ENCODE data around the gene NFAT5. TPM values are rescaled to one million over a fixed set of nuclear protein-coding genes. Genes with fewer than 3 reads are reported as not detected.

Gene NFAT5
- polyA plus RNA-seq, 3 donors: 2.4 to 6.9 (median 2.5) TPM

GRCh38 chr16:69724981-69725479 lies 159.3 kb downstream of the NFAT5 start:
- Mint-ChIP-seq H3K27ac (peak overlapping the region in 3 of 7 donors; percentile 26 to 68 (median 51)), H3K4me1 (peaks cover 30% of the 10 kb centered on the region), H3K27me3 (ENCODE audit: low read depth in 3 of 3) (peaks cover 1 to 2% (median 1%) of the 10 kb centered on the region in 3 donors), H3K36me3 (no peaks in the 10 kb centered on the region), H3K9me3 (no peaks in the 10 kb centered on the region), H3K4me3 (no peak overlapping the region)
- Histone ChIP-seq H3K9me3 (replicated peaks in 1 of 2; ENCODE audit: control insufficient read depth in 1 of 2, insufficient read depth in 1 of 2, low read length in 2 of 2) (no peaks in the 10 kb centered on the region), H3K4me3 (replicated peaks in 1 of 3; ENCODE audit: low read depth in 2 of 3, low read length in 3 of 3) (no peak overlapping the region), H3K4me2 (replicated peaks; ENCODE audit: extremely low read depth, low read length, poor library complexity, severe bottlenecking) (no peak overlapping the region), H4K20me1 (ENCODE audit: insufficient read depth, low read length) (no peaks in the 10 kb centered on the region), H3K27ac (ENCODE audit: low read depth in 1 of 2, low read length in 2 of 2) (no peak overlapping the region), H3K27me3 (ENCODE audit: control insufficient read depth in 2 of 2, insufficient read depth in 2 of 2, low read length in 2 of 2) (no peaks in the 10 kb centered on the region), H3K9ac (ENCODE audit: insufficient read depth, low read length, poor library complexity, severe bottlenecking) (no peak overlapping the region), H3K4me1 (ENCODE audit: control insufficient read depth in 1 of 2, insufficient read depth in 2 of 2, low read length in 2 of 2) (peaks cover 23 to 31% of the 10 kb centered on the region in 2 donors), H2AFZ (ENCODE audit: insufficient read depth, low read depth, low read length, poor library complexity, severe bottlenecking) (peak overlapping the region; percentile 68), H3K36me3 (replicated peaks in 1 of 2; ENCODE audit: control insufficient read depth in 1 of 2, insufficient read depth in 2 of 2, low read length in 2 of 2) (no peaks in the 10 kb centered on the region), H3K79me2 (ENCODE audit: insufficient read depth, low read length) (no peaks in the 10 kb centered on the region)
- TF ChIP-seq CTCF (IDR thresholded peaks at IDR 0.05): no peak
- WGBS (ENCODE audit: insufficient coverage): 50% methylated on average over 6 of the region's 6 CpGs
- DNase-seq: peak in 1 of 3 donors; percentile 15
- intact Hi-C loops (cut with micrococcal nuclease): no loop called here

- Mint-ChIP-seq H3K27me3 (ENCODE audit: low read depth in 3 of 3) (peaks cover 1 to 2% (median 1%) of the 10 kb centered on the region in 3 donors), H3K36me3 (no peaks in the 10 kb centered on the region), H3K27ac (peak overlapping the region in 6 of 7 donors; percentile 26 to 95 (median 90)), H3K4me3 (peak overlapping the region; percentile 91 to 98), H3K9me3 (no peaks in the 10 kb centered on the region), H3K4me1 (peaks cover 30% of the 10 kb centered on the region)
- DNase-seq: no peak
- intact Hi-C loops (cut with micrococcal nuclease): no loop called here
- 86% methylated on average over 23 of the region's 32 CpGs for WGBS (ENCODE audit: insufficient coverage)
- H3K9me3 ChIP-seq (replicated peaks in 1 of 2; ENCODE audit: control insufficient read depth in 1 of 2, insufficient read depth in 1 of 2, low read length in 2 of 2): no peaks in the 10 kb centered on the region
- H3K4me1 ChIP-seq (ENCODE audit: control insufficient read depth in 1 of 2, insufficient read depth in 2 of 2, low read length in 2 of 2): peaks cover 23 to 31% of the 10 kb centered on the region in 2 donors
- H3K4me3 ChIP-seq (replicated peaks in 1 of 3; ENCODE audit: low read depth in 2 of 3, low read length in 3 of 3): peak overlapping the region; percentile 50 to 88 (median 62)
- TF ChIP-seq CTCF (IDR thresholded peaks at IDR 0.05): no peak
- peak overlapping the region; percentile 54 for H3K9ac ChIP-seq (ENCODE audit: insufficient read depth, low read length, poor library complexity, severe bottlenecking)
- peak overlapping the region; percentile 92 for H3K4me2 ChIP-seq (replicated peaks; ENCODE audit: extremely low read depth, low read length, poor library complexity, severe bottlenecking)
- H3K79me2 ChIP-seq (ENCODE audit: insufficient read depth, low read length): no peaks in the 10 kb centered on the region
- peak overlapping the region in 1 of 2 donors; percentile 73 for H3K27ac ChIP-seq (ENCODE audit: low read depth in 1 of 2, low read length in 2 of 2)
- H3K36me3 ChIP-seq (replicated peaks in 1 of 2; ENCODE audit: control insufficient read depth in 1 of 2, insufficient read depth in 2 of 2, low read length in 2 of 2): no peaks in the 10 kb centered on the region
- H3K27me3 ChIP-seq (ENCODE audit: control insufficient read depth in 2 of 2, insufficient read depth in 2 of 2, low read length in 2 of 2): no peaks in the 10 kb centered on the region
- no peaks in the 10 kb centered on the region for H4K20me1 ChIP-seq (ENCODE audit: insufficient read depth, low read length)
- H2AFZ ChIP-seq (ENCODE audit: insufficient read depth, low read depth, low read length, poor library complexity, severe bottlenecking): peak overlapping the region; percentile 93
These were observed 159.9 kb downstream of the NFAT5 start for GRCh38 chr16:69725480-69726312.

Data from CD14-positive monocyte (primary cell).